Measurements from ENCODE around the gene STXBP1. TPM values are rescaled to one million over a fixed set of nuclear protein-coding genes. Genes with fewer than 3 reads are reported as not detected.

STXBP1 gene
- total and polyA plus RNA-seq, 2 donors (not counting 3 experiments of a cell fraction or from before 2014, with no cell fraction given) = 18.8 to 51.3 TPM

DNA sequence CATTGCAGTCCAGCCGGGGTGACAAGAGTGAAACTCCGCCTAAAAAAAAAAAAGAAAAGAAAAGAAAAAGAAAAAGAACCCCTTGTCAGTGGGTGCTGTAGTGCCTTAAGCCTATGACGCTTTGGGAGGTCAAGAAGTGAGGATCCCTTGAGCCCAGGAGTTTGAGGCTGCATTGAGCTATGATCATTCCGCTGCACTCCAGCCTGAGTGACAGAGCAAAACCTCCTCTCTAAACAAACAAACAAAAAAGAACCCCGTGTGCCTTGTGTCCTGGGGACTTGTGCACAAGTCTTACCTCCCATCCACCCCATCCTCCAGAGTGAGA lies 33.5 kb upstream of the STXBP1 start:
- POLR2A ChIA-PET = interaction anchor here (0.9 to 1.4 kb wide), 6 partner anchors 9 to 156 kb away, joined by 3 to 8 read pairs (median 4); partner anchors contain the start of gene TOR2A
- peaks cover 4% of the 10 kb centered on the region for H3K79me2 ChIP-seq (ENCODE audit: control insufficient read depth, insufficient read depth, low read length)
- peak overlapping the region; percentile 95 for H3K27ac ChIP-seq (ENCODE audit: insufficient read depth, low read depth, low read length)
- dilution Hi-C loops (cut with MboI; ENCODE audit: extremely low pct_ligation_motif_present, low sequenced_read_pairs) (no loop called here), intact Hi-C loops (cut with micrococcal nuclease) (loop anchor here (2.0 kb wide), 3 partner anchors 16 to 128 kb away; partner anchors contain the start of genes LRSAM1 and RPL12)
- no peaks in the 10 kb centered on the region for H3K9me3 ChIP-seq (replicated peaks; ENCODE audit: control insufficient read depth, insufficient read depth, low read length)
- no peaks in the 10 kb centered on the region for H4K20me1 ChIP-seq (replicated peaks; ENCODE audit: control insufficient read depth, extremely low read depth, insufficient read depth, low read length)
- H3K27me3 ChIP-seq (ENCODE audit: control insufficient read depth in 2 of 2, insufficient read depth in 2 of 2, low read length in 2 of 2) = no peaks in the 10 kb centered on the region
- no peaks in the 10 kb centered on the region for H3K36me3 ChIP-seq (ENCODE audit: control insufficient read depth in 2 of 2, extremely low read depth in 1 of 2, insufficient read depth in 2 of 2, low read length in 2 of 2)
- DNase-seq (ENCODE audit: low read depth, low spot score) (no peak), FAIRE-seq (no peak)
- no peaks in the 10 kb centered on the region for H3K9me1 ChIP-seq (replicated peaks; ENCODE audit: control insufficient read depth, extremely low read depth, insufficient read depth, low read length)
- H3K4me1 ChIP-seq (ENCODE audit: control insufficient read depth, extremely low read depth, insufficient read depth, low read length) = peaks cover 25% of the 10 kb centered on the region
- TSS peak; percentile 86 for BruUV-seq (replicated peaks)
- H2AFZ ChIP-seq (ENCODE audit: low read depth, low read length) = peak overlapping the region; percentile 38
- TF ChIP-seq, protein P1, sequence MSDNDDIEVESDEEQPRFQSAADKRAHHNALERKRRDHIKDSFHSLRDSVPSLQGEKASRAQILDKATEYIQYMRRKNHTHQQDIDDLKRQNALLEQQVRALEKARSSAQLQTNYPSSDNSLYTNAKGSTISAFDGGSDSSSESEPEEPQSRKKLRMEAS (IDR thresholded peaks at IDR 0.05; ENCODE audit: insufficient read depth, insufficient read length) = no peak
- no peak for TF ChIP-seq JUN (IDR thresholded peaks at IDR 0.05; ENCODE audit: borderline replicate concordance, insufficient read depth, insufficient read length, low read depth)
- no peak for TF ChIP-seq GATA2 (IDR thresholded peaks at IDR 0.05; ENCODE audit: insufficient read depth, insufficient read length, low read depth, low read length)
- TF ChIP-seq POLR2AphosphoS5 (IDR thresholded peaks at IDR 0.05; ENCODE audit: insufficient read depth, low read depth, low read length) = no peak
- H3K9ac ChIP-seq (replicated peaks; ENCODE audit: extremely low read depth, insufficient read depth, low read length) = peak overlapping the region; percentile 81
- peak overlapping the region; percentile 43 for H3K4me2 ChIP-seq (ENCODE audit: insufficient read depth, low read length)
- peak overlapping the region in 1 of 3 experiments; percentile 18 for H3K4me3 ChIP-seq (replicated peaks in 1 of 3; ENCODE audit: insufficient read depth in 1 of 3, low read depth in 1 of 3, low read length in 3 of 3)
- CTCF ChIA-PET = interaction anchor here (0.8 to 3.9 kb wide), 20 partner anchors 9 to 193 kb away, joined by 3 to 25 read pairs (median 6); partner anchors contain the start of gene TOR2A

DNA sequence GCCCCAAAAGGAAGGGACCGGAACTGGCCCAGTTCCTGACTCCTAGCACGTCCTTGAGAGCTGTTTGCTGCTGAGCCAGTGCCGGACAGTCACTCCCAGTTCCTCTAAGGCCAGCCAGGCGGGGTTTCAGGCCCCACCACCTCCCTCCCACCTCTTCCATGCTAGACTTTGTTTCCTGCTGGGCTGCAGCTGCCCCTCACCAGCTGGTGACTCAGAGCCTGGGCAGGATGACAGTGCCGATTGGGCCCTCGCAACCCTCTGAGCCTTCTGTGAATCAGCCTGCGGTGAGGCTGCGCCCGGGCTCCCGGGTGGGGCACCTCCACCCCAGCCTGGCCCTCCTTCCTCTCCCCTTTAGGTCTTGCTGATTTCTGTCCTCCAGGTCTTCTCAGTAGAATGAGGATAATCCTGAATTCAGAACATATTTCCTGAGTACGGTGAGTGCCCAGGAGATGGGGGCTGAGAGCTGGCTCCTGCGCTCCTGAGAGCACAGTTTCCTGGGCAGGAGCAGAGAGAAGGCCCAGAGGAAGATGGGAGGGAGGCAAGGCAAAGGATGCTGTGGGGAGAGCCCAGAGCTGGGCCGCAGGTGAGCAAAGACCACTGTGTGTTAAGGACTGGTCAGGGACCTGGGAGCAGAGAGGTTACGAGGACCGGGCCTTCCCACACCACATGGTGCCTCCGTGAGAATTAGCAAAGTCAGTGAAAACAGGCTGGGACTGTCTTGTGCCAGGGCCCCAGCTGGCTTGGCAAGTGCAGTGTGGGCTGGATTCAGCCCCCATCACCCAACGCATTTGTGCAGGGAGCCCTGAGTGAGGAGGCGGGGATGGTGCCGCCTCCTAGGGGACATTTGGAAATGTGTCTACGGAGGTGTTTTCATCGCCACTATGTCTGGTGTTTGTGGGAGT lies 32.9 kb upstream of the STXBP1 start:
- Histone ChIP-seq H3K36me3 (ENCODE audit: control insufficient read depth in 2 of 2, extremely low read depth in 1 of 2, insufficient read depth in 2 of 2, low read length in 2 of 2) (no peaks in the 10 kb centered on the region), H3K27me3 (ENCODE audit: control insufficient read depth in 2 of 2, insufficient read depth in 2 of 2, low read length in 2 of 2) (no peaks in the 10 kb centered on the region), H3K9me3 (replicated peaks; ENCODE audit: control insufficient read depth, insufficient read depth, low read length) (no peaks in the 10 kb centered on the region), H3K9ac (replicated peaks; ENCODE audit: extremely low read depth, insufficient read depth, low read length) (peak overlapping the region; percentile 81), H3K27ac (ENCODE audit: insufficient read depth, low read depth, low read length) (peak overlapping the region; percentile 95), H4K20me1 (replicated peaks; ENCODE audit: control insufficient read depth, extremely low read depth, insufficient read depth, low read length) (no peaks in the 10 kb centered on the region), H3K79me2 (ENCODE audit: control insufficient read depth, insufficient read depth, low read length) (peaks cover 4% of the 10 kb centered on the region), H3K9me1 (replicated peaks; ENCODE audit: control insufficient read depth, extremely low read depth, insufficient read depth, low read length) (no peaks in the 10 kb centered on the region), H3K4me2 (ENCODE audit: insufficient read depth, low read length) (peak overlapping the region; percentile 74), H2AFZ (ENCODE audit: low read depth, low read length) (peak overlapping the region; percentile 38), H3K4me3 (replicated peaks in 1 of 3; ENCODE audit: insufficient read depth in 1 of 3, low read depth in 1 of 3, low read length in 3 of 3) (peak overlapping the region in 2 of 3 experiments; percentile 31 to 49), H3K4me1 (ENCODE audit: control insufficient read depth, extremely low read depth, insufficient read depth, low read length) (peaks cover 19% of the 10 kb centered on the region)
- peak; percentile 98 for DNase-seq (ENCODE audit: low read depth, low spot score)
- BruUV-seq (replicated peaks) = TSS peak; percentile 65
- TF ChIP-seq JUN (IDR thresholded peaks at IDR 0.05; ENCODE audit: borderline replicate concordance, insufficient read depth, insufficient read length, low read depth) (peak; percentile 73), GATA2 (IDR thresholded peaks at IDR 0.05; ENCODE audit: insufficient read depth, insufficient read length, low read depth, low read length) (no peak), EZH2 (IDR thresholded peaks at IDR 0.05; ENCODE audit: borderline replicate concordance, low read depth, low read length, severe bottlenecking) (no peak), MYC (IDR thresholded peaks at IDR 0.05; ENCODE audit: low read depth, low read length) (peak; percentile 48), FOS (IDR thresholded peaks at IDR 0.05; ENCODE audit: borderline replicate concordance, insufficient read depth, low read length) (peak; percentile 100), POLR2A (IDR thresholded peaks at IDR 0.05; ENCODE audit: low read depth, low read length) (peak; percentile 90), POLR2AphosphoS5 (IDR thresholded peaks at IDR 0.05; ENCODE audit: insufficient read depth, low read depth, low read length) (peak; percentile 96)
- TF ChIP-seq, protein P2, sequence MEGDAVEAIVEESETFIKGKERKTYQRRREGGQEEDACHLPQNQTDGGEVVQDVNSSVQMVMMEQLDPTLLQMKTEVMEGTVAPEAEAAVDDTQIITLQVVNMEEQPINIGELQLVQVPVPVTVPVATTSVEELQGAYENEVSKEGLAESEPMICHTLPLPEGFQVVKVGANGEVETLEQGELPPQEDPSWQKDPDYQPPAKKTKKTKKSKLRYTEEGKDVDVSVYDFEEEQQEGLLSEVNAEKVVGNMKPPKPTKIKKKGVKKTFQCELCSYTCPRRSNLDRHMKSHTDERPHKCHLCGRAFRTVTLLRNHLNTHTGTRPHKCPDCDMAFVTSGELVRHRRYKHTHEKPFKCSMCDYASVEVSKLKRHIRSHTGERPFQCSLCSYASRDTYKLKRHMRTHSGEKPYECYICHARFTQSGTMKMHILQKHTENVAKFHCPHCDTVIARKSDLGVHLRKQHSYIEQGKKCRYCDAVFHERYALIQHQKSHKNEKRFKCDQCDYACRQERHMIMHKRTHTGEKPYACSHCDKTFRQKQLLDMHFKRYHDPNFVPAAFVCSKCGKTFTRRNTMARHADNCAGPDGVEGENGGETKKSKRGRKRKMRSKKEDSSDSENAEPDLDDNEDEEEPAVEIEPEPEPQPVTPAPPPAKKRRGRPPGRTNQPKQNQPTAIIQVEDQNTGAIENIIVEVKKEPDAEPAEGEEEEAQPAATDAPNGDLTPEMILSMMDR (IDR thresholded peaks at IDR 0.05; ENCODE audit: extremely low read depth in 1 of 2, insufficient read depth in 1 of 2, low read depth in 1 of 2, low read length in 2 of 2) = peak; percentile 21 to 51
- TF ChIP-seq, protein P1 (IDR thresholded peaks at IDR 0.05; ENCODE audit: insufficient read depth, insufficient read length) = peak; percentile 4
- ChIA-PET CTCF (interaction anchor here (0.7 to 3.9 kb wide), 21 partner anchors 9 to 192 kb away, joined by 3 to 25 read pairs (median 6); partner anchors contain the start of gene TOR2A), POLR2A (interaction anchor here (0.9 to 1.4 kb wide), 6 partner anchors 9 to 156 kb away, joined by 3 to 8 read pairs (median 4); partner anchors contain the start of gene TOR2A)
- dilution Hi-C loops (cut with MboI; ENCODE audit: extremely low pct_ligation_motif_present, low sequenced_read_pairs) (no loop called here), intact Hi-C loops (cut with micrococcal nuclease) (loop anchor here (1.0 to 2.0 kb wide), 7 partner anchors 10 to 128 kb away; partner anchors contain the start of genes LRSAM1 and RPL12)
- peak; percentile 100 for FAIRE-seq

Data from endothelial cell of umbilical vein (primary cell).